ENCODE data around the gene NOTCH1.

- TF ChIP-seq EZH2 (IDR thresholded peaks at IDR 0.05; ENCODE audit: borderline replicate concordance, low read depth, low read length, poor library complexity, severe bottlenecking) (no peak), CTCF (conservative IDR thresholded peaks at IDR 0.05; ENCODE audit: low read depth, low read length) (no peak)
These were observed 12.5 kb upstream of the NOTCH1 start for GRCh38 chr9:136558373-136558772.

All from A673 (cell line).